GM18870 (cell line): ENCODE results near the gene LMO3.
"Not testable (repeated sequence)": the region's sequence is repeated elsewhere in the genome, so short reads cannot be mapped to it uniquely, and the experiment has no call there.

Source experiments
- ATAC-seq: cut with Tn5 transposase; IDR thresholded peaks from one replicate; pipeline ENCODE4 v1.9.1; 2021; ENCODE audit warnings: moderate library complexity; ENCODE audit not compliant: unreplicated experiment

Gene LMO3

GRCh38 chr12:16553457-16553856, 52.5 kb downstream of the LMO3 start:
- ATAC-seq, result no peak

- no peak for ATAC-seq
Measured at GRCh38 chr12:16552301-16552700, 53.7 kb downstream of the LMO3 start.

- ATAC-seq, result no peak
Measured at GRCh38 chr12:16545836-16546235, 60.1 kb downstream of the LMO3 start.

GRCh38 chr12:16542586-16542985, 63.4 kb downstream of the LMO3 start:
- no peak for ATAC-seq

GRCh38 chr12:16537652-16538051, 68.3 kb downstream of the LMO3 start:
- not testable (repeated sequence) for ATAC-seq

- no peak for ATAC-seq
Measured at GRCh38 chr12:16531621-16532020, 74.3 kb downstream of the LMO3 start.

- ATAC-seq, result no peak
Measured at GRCh38 chr12:16530268-16530850, 75.6 kb downstream of the LMO3 start.

GRCh38 chr12:16526693-16527092, 79.3 kb downstream of the LMO3 start:
- no peak for ATAC-seq

- ATAC-seq, result no peak
Measured at GRCh38 chr12:16524378-16524777, 81.6 kb downstream of the LMO3 start.

GRCh38 chr12:16523951-16524331, 82.0 kb downstream of the LMO3 start:
- no peak for ATAC-seq

GRCh38 chr12:16523284-16523950, 82.5 kb downstream of the LMO3 start:
- ATAC-seq, result no peak

- ATAC-seq, result no peak
Measured at GRCh38 chr12:16520328-16520727, 85.6 kb downstream of the LMO3 start.

- ATAC-seq, result no peak
Measured at GRCh38 chr12:16515666-16516065, 90.3 kb downstream of the LMO3 start.

GRCh38 chr12:16513231-16513630, 92.7 kb downstream of the LMO3 start:
- ATAC-seq, result no peak

GRCh38 chr12:16509411-16509810, 96.6 kb downstream of the LMO3 start:
- no peak for ATAC-seq

- ATAC-seq, result no peak
Measured at GRCh38 chr12:16506394-16506793, 99.6 kb downstream of the LMO3 start.

GRCh38 chr12:16504200-16504599, 101.8 kb downstream of the LMO3 start:
- no peak for ATAC-seq

GRCh38 chr12:16499611-16500010, 106.4 kb downstream of the LMO3 start:
- ATAC-seq, result no peak
